AG04450 (cell line): ENCODE data around the gene ELOF1. TPM values are rescaled to one million over a fixed set of nuclear protein-coding genes. Genes with fewer than 3 reads are reported as not detected.

Experiments
- CTCF ChIA-PET: fragments of 300-600, 350-600 bp; formaldehyde crosslinking; extraction: SDS; loops from one replicate; lab custom pipeline; 2022; ENCODE audit warnings: antibody characterized with exemption, inconsistent platforms; lab: Charles Lee
- POLR2A ChIA-PET: fragments of 350-600 bp; formaldehyde crosslinking; extraction: SDS; loops from one replicate; lab custom pipeline; 2021; ENCODE audit warnings: antibody characterized with exemption, inconsistent platforms; lab: Yijun Ruan, JAX
- DNase-seq: peaks from one replicate; pipeline ENCODE4 v3.0.0-alpha.2; 2011; ENCODE audit warnings: low read depth, low spot score
- H3K27ac ChIP-seq: one replicate; pipeline ENCODE4 v1.5.1; 2012; ENCODE audit warnings: low read depth, low read length, control low read depth
- H3K27me3 ChIP-seq: one replicate; pipeline ENCODE4 v1.6.0; 2012; ENCODE audit warnings: low read length; ENCODE audit not compliant: control insufficient read depth, insufficient read depth
- H3K4me3 ChIP-seq: 2 replicates; pipeline ENCODE4 v1.5.1; 2011; ENCODE audit warnings: mild to moderate bottlenecking, low read depth, low read length, control low read depth
- H3K9me3 ChIP-seq: 2 replicates; pipeline ENCODE4 v1.5.1; 2012; ENCODE audit warnings: low read length; ENCODE audit not compliant: control insufficient read depth, insufficient read depth
- CTCF ChIP-seq: IDR thresholded peaks from 2 replicates; pipeline ENCODE4 v1.5.1; 2011; ENCODE audit warnings: low read depth, low read length, control low read depth, inconsistent platforms
- polyA plus RNA-seq: library from polyadenylated mRNA; depleted of rRNA; stranded (reverse); fragments of >200 nt; gene quantifications from 2 replicates; pipeline ENCODE4 v1.2.3, GENCODE V29; 2011; rRNA removed
- small RNA-seq: library from RNA; depleted of rRNA; stranded (forward); fragments of <200 nt; gene quantifications from one replicate; pipeline ENCODE3, GENCODE V24; 2012; ENCODE audit warnings: low read depth; ENCODE audit not compliant: insufficient read length

The ELOF1 gene
- polyA plus RNA-seq, 1 experiment, result 51.7 TPM

DNA sequence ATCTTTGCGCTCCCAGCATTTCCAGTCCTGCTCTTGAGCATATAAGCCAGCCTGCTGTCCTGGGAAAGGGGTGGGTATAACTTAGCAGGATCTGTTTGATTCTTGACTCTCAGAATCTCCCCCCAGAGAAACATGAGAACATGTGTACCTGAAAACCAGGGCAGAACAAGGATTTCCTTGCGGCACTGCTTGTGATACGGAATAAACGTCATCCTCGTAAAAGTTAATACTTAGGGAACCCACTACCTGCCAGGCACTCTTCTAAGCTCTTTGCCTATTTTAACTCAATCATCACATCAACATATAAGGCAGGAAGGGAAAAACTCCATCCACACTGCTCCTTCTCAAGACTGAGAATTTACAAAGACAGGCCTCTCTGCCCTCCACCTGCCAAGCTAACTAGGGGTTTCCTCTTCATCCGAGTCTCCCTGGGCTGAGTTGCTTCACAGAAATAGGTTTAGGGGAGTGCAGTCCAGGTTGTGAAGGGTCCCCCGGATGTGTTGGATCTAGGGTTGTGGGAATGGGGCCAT, 54.5 kb downstream of the ELOF1 start:
- Histone ChIP-seq H3K27ac (peak overlapping the region; percentile 25), H3K27me3 (no peaks in the 10 kb centered on the region), H3K4me3 (peak overlapping the region; percentile 67), H3K9me3 (peaks cover 3% of the 10 kb centered on the region; the same call in 1 of the 2 replicates)
- CTCF ChIA-PET, result interaction anchor here (0.6 kb wide), 1 partner anchor 59 kb away, joined by 6 read pairs; no protein-coding TSS in a partner anchor
- no peak for DNase-seq
- POLR2A ChIA-PET, result no interaction called here
- TF ChIP-seq CTCF, result no peak

Small RNA genes lying within 50 kb of the gene (small RNA-seq; reads per million reads assigned to genes)
- not detected for gene RN7SL833P

Other genes starting within 250 kb of the ELOF1 start
- gene RAB3D, start 219.6 kb downstream of the ELOF1 start, polyA plus RNA-seq, result 15.6 and 17.0 TPM in 2 replicates
- 71.9 and 90.6 TPM in 2 replicates for gene TMEM205, start 213.0 kb downstream of the ELOF1 start, polyA plus RNA-seq
- 12.1 and 14.6 TPM in 2 replicates for gene CCDC159, start 212.7 kb downstream of the ELOF1 start, polyA plus RNA-seq
- 13.8 and 18.5 TPM in 2 replicates for gene PLPPR2, start 203.8 kb downstream of the ELOF1 start, polyA plus RNA-seq
- gene SWSAP1, start 184.6 kb downstream of the ELOF1 start, polyA plus RNA-seq, result 0.88 and 0.89 TPM in 2 replicates
- gene EPOR, start 174.9 kb downstream of the ELOF1 start, polyA plus RNA-seq, result 3.8 and 4.9 TPM in 2 replicates
- gene RGL3, start 139.9 kb downstream of the ELOF1 start, polyA plus RNA-seq, result 0.11 and 0.16 TPM in 2 replicates
- gene ODAD3, start 124.1 kb downstream of the ELOF1 start, polyA plus RNA-seq, result 0.09 and 0.21 TPM in 2 replicates
- 125 and 165 TPM in 2 replicates for gene PRKCSH, start 123.6 kb downstream of the ELOF1 start, polyA plus RNA-seq
- not detected in 2 replicates for gene ELAVL3, start 78.2 kb downstream of the ELOF1 start, polyA plus RNA-seq
- gene ZNF653, start 53.4 kb downstream of the ELOF1 start, polyA plus RNA-seq, result 1.7 and 2.1 TPM in 2 replicates
- 28.2 and 29.3 TPM in 2 replicates for gene ECSIT, start 30.1 kb downstream of the ELOF1 start, polyA plus RNA-seq
- gene CNN1, start 20.4 kb downstream of the ELOF1 start, polyA plus RNA-seq, result 99.6 and 108 TPM in 2 replicates
- gene ACP5, start 18.4 kb upstream of the ELOF1 start, polyA plus RNA-seq, result 3.0 and 4.0 TPM in 2 replicates
- gene ZNF627, start 38.3 kb upstream of the ELOF1 start, polyA plus RNA-seq, result 15.6 and 20.2 TPM in 2 replicates
- gene ZNF823, start 179.7 kb upstream of the ELOF1 start, polyA plus RNA-seq, result 2.6 and 3.8 TPM in 2 replicates
- gene ZNF441, start 207.8 kb upstream of the ELOF1 start, polyA plus RNA-seq, result 4.6 and 6.3 TPM in 2 replicates
- 2.1 and 2.2 TPM in 2 replicates for gene ZNF491, start 239.3 kb upstream of the ELOF1 start, polyA plus RNA-seq